K562 (cell line): ENCODE data around the gene ARHGAP26. TPM values are rescaled to one million over a fixed set of nuclear protein-coding genes. Genes with fewer than 3 reads are reported as not detected.

ENCODE experiments used
- CHD4 ChIP-seq: fragments of 200-600 bp; sonication (generic); IDR thresholded peaks from 3 replicates; pipeline ENCODE4 v1.6.1; 2012; ENCODE audit warnings: low read depth, mild to moderate bottlenecking, mixed read lengths, low read length, inconsistent platforms; ENCODE audit not compliant: insufficient read depth, insufficient replicate concordance, poor library complexity, severe bottlenecking
- DDX20 ChIP-seq: fragments of 450-650 bp; IDR thresholded peaks from 2 replicates; pipeline ENCODE4 v1.6.1; 2016; ENCODE audit warnings: missing genetic modification characterization, low read depth, mild to moderate bottlenecking, missing compliant biosample characterization, moderate library complexity
- GABPB1 ChIP-seq: sonication (generic); formaldehyde crosslinking; IDR thresholded peaks from 2 replicates; pipeline ENCODE4 v1.8.0; 2022; ENCODE audit warnings: mild to moderate bottlenecking, missing genetic modification reagents
- GTF2A2 ChIP-seq: IDR thresholded peaks from 2 replicates; pipeline ENCODE4 v1.6.1; 2016; ENCODE audit warnings: mild to moderate bottlenecking, missing genetic modification characterization, missing compliant biosample characterization
- JUN ChIP-seq, 2 experiments: sonication (generic) in 1 of 2; formaldehyde crosslinking in 1 of 2; IDR thresholded peaks; 2 replicates each; pipeline versions ENCODE4 v1.6.1 to v1.8.0; 2012 to 2022; ENCODE audit warnings: borderline replicate concordance in 2 of 2, mild to moderate bottlenecking in 2 of 2, improper control_type of control experiment in 1 of 2, low read depth in 1 of 2, low read length in 1 of 2, missing genetic modification reagents in 1 of 2
- L3MBTL2 ChIP-seq: fragments of 450-650 bp; IDR thresholded peaks from 2 replicates; pipeline ENCODE4 v1.6.1; 2016; ENCODE audit warnings: mild to moderate bottlenecking, moderate library complexity
- NFIC ChIP-seq: fragments of 450-650 bp; IDR thresholded peaks from 2 replicates; pipeline ENCODE4 v1.6.1; 2017; ENCODE audit warnings: mild to moderate bottlenecking, inconsistent platforms
- PTRF ChIP-seq: fragments of 450-650 bp; IDR thresholded peaks from 2 replicates; pipeline ENCODE4 v1.6.1; 2016; ENCODE audit warnings: mild to moderate bottlenecking, missing genetic modification characterization, missing compliant biosample characterization
- RBM15 ChIP-seq: fragments of 200-400 bp; formaldehyde crosslinking; IDR thresholded peaks from 2 replicates; pipeline ENCODE4 v1.6.1; 2018; ENCODE audit warnings: mild to moderate bottlenecking, low read length, moderate library complexity; ENCODE audit not compliant: insufficient read depth
- TAF9B ChIP-seq: fragments of 450-650 bp; IDR thresholded peaks from 2 replicates; pipeline ENCODE4 v1.6.1; 2018; ENCODE audit warnings: mild to moderate bottlenecking; ENCODE audit not compliant: partially characterized antibody
- ZC3H4 ChIP-seq: sonication (generic); formaldehyde crosslinking; IDR thresholded peaks from 2 replicates; pipeline ENCODE4 v1.9.0; 2021; ENCODE audit warnings: missing genetic modification reagents, borderline replicate concordance
- ZNF239 ChIP-seq: fragments of 250-450 bp; sonication (Bioruptor Pico); IDR thresholded peaks from 2 replicates; pipeline ENCODE4 v1.4.0; 2020; ENCODE audit warnings: mild to moderate bottlenecking
- ZNF324 ChIP-seq: fragments of 250-450 bp; sonication (Bioruptor Pico); IDR thresholded peaks from 2 replicates; pipeline ENCODE4 v1.4.0; 2020; ENCODE audit warnings: mild to moderate bottlenecking
- ZNF551 ChIP-seq: fragments of 250-450 bp; sonication (Bioruptor Pico); IDR thresholded peaks from 2 replicates; pipeline ENCODE4 v1.5.0; 2021; ENCODE audit warnings: mild to moderate bottlenecking, moderate library complexity
- ZNF589 ChIP-seq: fragments of 200-800 bp; sonication (Bioruptor generic); IDR thresholded peaks from 2 replicates; pipeline ENCODE4 v1.6.1; 2016; ENCODE audit warnings: low read depth, missing genetic modification characterization, missing compliant biosample characterization
- polyA plus RNA-seq, 8 experiments: library from polyadenylated mRNA; depleted of rRNA in 4 of 8; stranded (reverse) in 5 of 8; unstranded in 3 of 8; fragments of >200 nt; fragmentation: Nextera tagmentation in 2 of 8; fragmentation: Illumina TruSeq in 1 of 8; extraction: Ambion mirVana in 2 of 8; extraction: Trizol in 1 of 8; gene quantifications; 2 replicates each; pipeline versions ENCODE4 v1.2.1 to v1.2.3, GENCODE V29; 2011 to 2014; ENCODE audit warnings: inconsistent platforms in 1 of 8, missing spikeins in 1 of 8
- total RNA-seq, 7 experiments: library from RNA; depleted of rRNA in 6 of 7; stranded (reverse); fragments of >200 nt in 6 of 7; fragmentation: Illumina TruSeq in 2 of 7; extraction: Trizol in 2 of 7; gene quantifications; 2 replicates each; pipeline versions ENCODE4 v1.2.1 to v1.2.3, GENCODE V29; 2011 to 2021; ENCODE audit warnings: low replicate concordance in 1 of 7
- TF ChIP-seq, protein P1 (sequence below): IDR thresholded peaks from 2 replicates; pipeline ENCODE4 v1.6.1; 2011; ENCODE audit warnings: borderline replicate concordance, low read depth, mild to moderate bottlenecking, moderate library complexity, low read length; ENCODE audit not compliant: insufficient read depth, poor library complexity, severe bottlenecking
- TF ChIP-seq, protein P2 (sequence below): sonication (generic); formaldehyde crosslinking; IDR thresholded peaks from 2 replicates; pipeline ENCODE4 v1.8.0; 2022; ENCODE audit warnings: mild to moderate bottlenecking, low read depth, missing genetic modification reagents
- TF ChIP-seq, protein P3 (sequence below): sonication (generic); formaldehyde crosslinking; IDR thresholded peaks from 2 replicates; pipeline ENCODE4 v1.8.1; 2023; ENCODE audit warnings: missing genetic modification reagents, mild to moderate bottlenecking, borderline replicate concordance

ARHGAP26 gene
- total and polyA plus RNA-seq, 9 of the 15 experiments (the other 6 are each of a cell fraction or from before 2014, with no cell fraction given) = 0.13 to 1.1 (median 0.55) TPM

DNA sequence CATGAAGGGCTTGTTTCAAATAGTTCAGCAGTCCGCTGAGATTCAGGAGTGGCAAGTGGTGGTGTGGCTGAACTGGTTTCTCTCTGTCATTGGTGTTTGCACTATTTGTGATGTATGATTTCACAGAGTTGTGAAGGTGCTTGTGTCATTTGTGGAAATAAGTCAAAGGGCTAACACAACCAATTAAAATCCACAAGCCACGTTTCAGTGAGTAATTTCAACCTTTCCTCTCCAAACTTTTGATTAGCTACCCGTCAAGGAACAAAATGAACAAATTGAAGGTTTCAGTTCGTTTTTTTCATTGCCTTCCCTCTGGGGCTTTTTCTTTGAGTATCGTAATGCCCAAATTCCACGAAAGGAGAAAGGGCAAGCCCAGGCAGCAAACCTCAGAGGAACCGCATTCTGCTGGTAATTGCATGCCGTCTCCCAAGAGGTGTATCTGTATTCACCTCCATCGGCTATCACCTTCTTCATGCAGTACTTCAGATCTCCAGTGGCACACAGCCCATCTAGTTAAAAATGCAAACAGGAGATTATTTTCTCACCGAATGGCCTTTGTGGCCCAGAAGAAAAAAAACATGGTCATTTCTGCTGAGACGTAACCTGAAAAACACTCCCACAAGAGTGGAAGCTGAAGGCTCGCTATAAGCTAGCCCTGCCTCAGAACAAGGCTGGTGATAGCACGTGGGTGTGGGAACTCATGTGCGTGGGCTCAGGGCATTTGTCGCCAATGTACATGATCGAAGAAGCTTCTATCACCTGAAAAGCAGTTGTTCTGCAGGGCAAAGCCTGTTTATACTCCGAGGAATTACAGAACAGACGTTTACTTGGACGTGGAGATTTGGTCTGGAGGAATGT lies 436.2 kb downstream of the ARHGAP26 start (continued):
- no peak for TF ChIP-seq ZC3H4 (CRISPR knock-in tag)
- TF ChIP-seq, protein P1, sequence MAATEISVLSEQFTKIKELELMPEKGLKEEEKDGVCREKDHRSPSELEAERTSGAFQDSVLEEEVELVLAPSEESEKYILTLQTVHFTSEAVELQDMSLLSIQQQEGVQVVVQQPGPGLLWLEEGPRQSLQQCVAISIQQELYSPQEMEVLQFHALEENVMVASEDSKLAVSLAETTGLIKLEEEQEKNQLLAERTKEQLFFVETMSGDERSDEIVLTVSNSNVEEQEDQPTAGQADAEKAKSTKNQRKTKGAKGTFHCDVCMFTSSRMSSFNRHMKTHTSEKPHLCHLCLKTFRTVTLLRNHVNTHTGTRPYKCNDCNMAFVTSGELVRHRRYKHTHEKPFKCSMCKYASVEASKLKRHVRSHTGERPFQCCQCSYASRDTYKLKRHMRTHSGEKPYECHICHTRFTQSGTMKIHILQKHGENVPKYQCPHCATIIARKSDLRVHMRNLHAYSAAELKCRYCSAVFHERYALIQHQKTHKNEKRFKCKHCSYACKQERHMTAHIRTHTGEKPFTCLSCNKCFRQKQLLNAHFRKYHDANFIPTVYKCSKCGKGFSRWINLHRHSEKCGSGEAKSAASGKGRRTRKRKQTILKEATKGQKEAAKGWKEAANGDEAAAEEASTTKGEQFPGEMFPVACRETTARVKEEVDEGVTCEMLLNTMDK = no peak
- TF ChIP-seq, protein P2, sequence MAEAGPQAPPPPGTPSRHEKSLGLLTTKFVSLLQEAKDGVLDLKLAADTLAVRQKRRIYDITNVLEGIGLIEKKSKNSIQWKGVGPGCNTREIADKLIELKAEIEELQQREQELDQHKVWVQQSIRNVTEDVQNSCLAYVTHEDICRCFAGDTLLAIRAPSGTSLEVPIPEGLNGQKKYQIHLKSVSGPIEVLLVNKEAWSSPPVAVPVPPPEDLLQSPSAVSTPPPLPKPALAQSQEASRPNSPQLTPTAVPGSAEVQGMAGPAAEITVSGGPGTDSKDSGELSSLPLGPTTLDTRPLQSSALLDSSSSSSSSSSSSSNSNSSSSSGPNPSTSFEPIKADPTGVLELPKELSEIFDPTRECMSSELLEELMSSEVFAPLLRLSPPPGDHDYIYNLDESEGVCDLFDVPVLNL (CRISPR knock-in tag) = no peak
- no peak for TF ChIP-seq ZNF324 (CRISPR knock-in tag)
- TF ChIP-seq L3MBTL2 = peak; percentile 30; the same call in 1 of the 2 replicates
- TF ChIP-seq, protein P3, sequence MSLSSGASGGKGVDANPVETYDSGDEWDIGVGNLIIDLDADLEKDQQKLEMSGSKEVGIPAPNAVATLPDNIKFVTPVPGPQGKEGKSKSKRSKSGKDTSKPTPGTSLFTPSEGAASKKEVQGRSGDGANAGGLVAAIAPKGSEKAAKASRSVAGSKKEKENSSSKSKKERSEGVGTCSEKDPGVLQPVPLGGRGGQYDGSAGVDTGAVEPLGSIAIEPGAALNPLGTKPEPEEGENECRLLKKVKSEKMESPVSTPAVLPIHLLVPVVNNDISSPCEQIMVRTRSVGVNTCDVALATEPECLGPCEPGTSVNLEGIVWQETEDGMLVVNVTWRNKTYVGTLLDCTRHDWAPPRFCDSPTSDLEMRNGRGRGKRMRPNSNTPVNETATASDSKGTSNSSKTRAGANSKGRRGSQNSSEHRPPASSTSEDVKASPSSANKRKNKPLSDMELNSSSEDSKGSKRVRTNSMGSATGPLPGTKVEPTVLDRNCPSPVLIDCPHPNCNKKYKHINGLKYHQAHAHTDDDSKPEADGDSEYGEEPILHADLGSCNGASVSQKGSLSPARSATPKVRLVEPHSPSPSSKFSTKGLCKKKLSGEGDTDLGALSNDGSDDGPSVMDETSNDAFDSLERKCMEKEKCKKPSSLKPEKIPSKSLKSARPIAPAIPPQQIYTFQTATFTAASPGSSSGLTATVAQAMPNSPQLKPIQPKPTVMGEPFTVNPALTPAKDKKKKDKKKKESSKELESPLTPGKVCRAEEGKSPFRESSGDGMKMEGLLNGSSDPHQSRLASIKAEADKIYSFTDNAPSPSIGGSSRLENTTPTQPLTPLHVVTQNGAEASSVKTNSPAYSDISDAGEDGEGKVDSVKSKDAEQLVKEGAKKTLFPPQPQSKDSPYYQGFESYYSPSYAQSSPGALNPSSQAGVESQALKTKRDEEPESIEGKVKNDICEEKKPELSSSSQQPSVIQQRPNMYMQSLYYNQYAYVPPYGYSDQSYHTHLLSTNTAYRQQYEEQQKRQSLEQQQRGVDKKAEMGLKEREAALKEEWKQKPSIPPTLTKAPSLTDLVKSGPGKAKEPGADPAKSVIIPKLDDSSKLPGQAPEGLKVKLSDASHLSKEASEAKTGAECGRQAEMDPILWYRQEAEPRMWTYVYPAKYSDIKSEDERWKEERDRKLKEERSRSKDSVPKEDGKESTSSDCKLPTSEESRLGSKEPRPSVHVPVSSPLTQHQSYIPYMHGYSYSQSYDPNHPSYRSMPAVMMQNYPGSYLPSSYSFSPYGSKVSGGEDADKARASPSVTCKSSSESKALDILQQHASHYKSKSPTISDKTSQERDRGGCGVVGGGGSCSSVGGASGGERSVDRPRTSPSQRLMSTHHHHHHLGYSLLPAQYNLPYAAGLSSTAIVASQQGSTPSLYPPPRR (CRISPR knock-in tag) = no peak
- no peak for TF ChIP-seq GABPB1
- TF ChIP-seq ZNF551 (CRISPR knock-in tag) = no peak
- no peak for TF ChIP-seq CHD4
- TF ChIP-seq ZNF589 = no peak
- TF ChIP-seq DDX20 (tag) = no peak
- TF ChIP-seq PTRF = no peak
- no peak for TF ChIP-seq RBM15
- peak; percentile 35 for TF ChIP-seq NFIC
- no peak for TF ChIP-seq GTF2A2 (tag)
- no peak for TF ChIP-seq ZNF239 (CRISPR knock-in tag)
- no peak for TF ChIP-seq TAF9B
- no peak for TF ChIP-seq JUN (IDR thresholded peaks at IDR 0.05; ENCODE audit: borderline replicate concordance, low read depth, low read length)
- TF ChIP-seq JUN (CRISPR knock-in tag; IDR thresholded peaks at IDR 0.05; ENCODE audit: borderline replicate concordance) = no peak
